PC-3 (cell line): ENCODE measurements around the gene PPM1D.
A peak's percentile ranks its signal among the peaks of the same experiment; 100 is the strongest.

Source experiments
- CTCF ChIP-seq: fragments of 300-600 bp; sonication (generic); conservative IDR thresholded peaks from 2 replicates; pipeline ENCODE4 v1.5.1; 2017; ENCODE audit warnings: antibody characterized with exemption, low read depth, mild to moderate bottlenecking, low read length
- EZH2 ChIP-seq: fragments of 300-600 bp; sonication (generic); IDR thresholded peaks from one replicate; pipeline ENCODE4 v1.6.1; 2017; ENCODE audit warnings: antibody characterized with exemption, mild to moderate bottlenecking, low read length; ENCODE audit not compliant: unreplicated experiment

DNA sequence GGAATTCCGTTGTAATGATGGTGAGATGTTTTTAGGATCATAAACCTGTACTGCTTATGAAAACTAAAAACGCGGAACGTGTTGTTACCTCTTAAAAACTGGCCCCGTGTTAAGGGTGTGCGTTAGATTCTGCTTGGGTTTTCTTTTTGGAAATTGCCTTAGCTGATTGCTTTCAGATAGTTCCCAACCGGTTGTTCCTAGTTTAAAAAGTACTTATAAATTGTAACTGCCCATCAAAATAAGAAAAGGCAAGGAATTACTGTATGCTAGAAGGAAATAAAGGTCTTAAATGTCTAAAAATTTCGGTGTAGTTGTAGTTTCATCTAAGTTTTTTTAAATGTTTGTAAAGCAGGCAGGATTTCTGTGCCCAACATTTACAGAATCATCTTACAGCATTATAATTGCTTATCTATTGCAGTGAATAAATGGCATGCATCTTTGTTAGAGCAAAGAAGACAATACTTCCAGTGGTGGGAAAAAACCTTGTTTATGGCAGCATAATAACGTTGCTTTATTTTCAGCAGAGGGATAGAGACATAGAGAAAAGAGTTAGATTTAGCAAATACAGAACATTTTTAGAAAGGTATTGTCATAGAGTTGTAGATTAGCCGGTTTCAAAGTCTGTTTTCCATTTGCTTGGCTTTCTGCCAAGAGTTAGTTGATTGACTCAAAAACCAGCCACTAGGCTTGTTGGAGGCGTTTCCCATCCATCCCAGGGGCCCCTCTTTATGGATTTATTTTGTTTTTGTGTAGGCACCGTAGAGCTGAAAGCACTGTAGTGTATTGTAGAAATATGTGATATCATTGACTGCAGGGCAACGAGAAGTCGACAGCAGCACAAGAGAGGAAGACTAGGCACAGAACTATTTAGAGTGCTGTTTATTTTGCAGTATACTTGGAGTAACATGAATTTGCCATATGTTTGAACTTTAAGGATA, 1.7 kb downstream of the PPM1D start:
- TF ChIP-seq CTCF (peak; percentile 42; the same call in 1 of the 2 replicates), EZH2 (no peak)
